B cell (primary cell): Measurements from ENCODE around the gene TLCD2. TPM values are rescaled to one million over a fixed set of nuclear protein-coding genes. Genes with fewer than 3 reads are reported as not detected.

Experiments used
- ATAC-seq: fragments of 200-7000 bp; cut with Tn5 transposase; one replicate; pipeline ENCODE4 v1.10.0; 2021; ENCODE audit warnings: low read depth, mild to moderate bottlenecking, moderate number of reproducible peaks, moderate library complexity
- CTCF ChIA-PET: fragments of 350-600 bp; sonication (Branson Sonifier 250); formaldehyde crosslinking; loops from one replicate; lab custom pipeline; 2021; ENCODE audit warnings: antibody characterized with exemption, inconsistent platforms; lab: Charles Lee
- POLR2A ChIA-PET: fragments of 350-600 bp; sonication (Branson Sonifier 250); formaldehyde crosslinking; loops from one replicate; lab custom pipeline; 2021; ENCODE audit warnings: antibody characterized with exemption; lab: Charles Lee
- DNase-seq: peaks from one replicate; pipeline ENCODE4 v3.0.0; 2013
- H2AFZ ChIP-seq: 2 replicates; pipeline ENCODE4 v1.6.1; 2012; ENCODE audit warnings: mild to moderate bottlenecking, low read depth, low read length; ENCODE audit not compliant: insufficient read depth, poor library complexity, severe bottlenecking
- H3K27ac ChIP-seq, 2 donors: 1 replicate in 1 of 2; 2 replicates in 1 of 2; pipeline ENCODE4 v1.5.1; 2012 to 2013; ENCODE audit warnings: low read length in 2 of 2, mild to moderate bottlenecking in 2 of 2, moderate library complexity in 1 of 2
- H3K27me3 ChIP-seq, 4 experiments: fragments of 200-600 bp in 1 of 4; sonication (generic) in 1 of 4; replicated peaks in 1 of 4; 1 replicate in 2 of 4; 2 replicates in 2 of 4; pipeline versions ENCODE4 v1.6.1 to v1.7.0; 2013 to 2016; ENCODE audit warnings: low read length in 3 of 4, mild to moderate bottlenecking in 2 of 4, mixed read lengths in 1 of 4, moderate library complexity in 1 of 4; ENCODE audit not compliant: insufficient read depth in 4 of 4, control insufficient read depth in 3 of 4; ENCODE audit errors: control extremely low read depth in 1 of 4
- H3K36me3 ChIP-seq, 2 experiments: replicated peaks in 1 of 2; 1 replicate in 1 of 2; 2 replicates in 1 of 2; pipeline versions ENCODE4 v1.6.1 to v1.7.1; 2013; ENCODE audit warnings: low read length in 1 of 2; ENCODE audit not compliant: insufficient read depth in 2 of 2, control insufficient read depth in 1 of 2; ENCODE audit errors: control extremely low read depth in 1 of 2, extremely low read depth in 1 of 2
- H3K4me1 ChIP-seq, 2 donors: fragments of 200-600 bp in 1 of 2; sonication (generic) in 1 of 2; 1 replicate in 1 of 2; 2 replicates in 1 of 2; pipeline versions ENCODE4 v1.5.1 to v1.6.1; 2013 to 2017; ENCODE audit warnings: low read length in 2 of 2; ENCODE audit not compliant: control insufficient read depth in 2 of 2, insufficient read depth in 2 of 2
- H3K4me2 ChIP-seq: replicated peaks from 2 replicates; pipeline ENCODE3; 2012; ENCODE audit warnings: mild to moderate bottlenecking, low read depth, low read length; ENCODE audit not compliant: poor library complexity, severe bottlenecking
- H3K4me3 ChIP-seq, 5 experiments: fragments of 200-600 bp in 1 of 5; sonication (generic) in 1 of 5; 1 replicate in 3 of 5; 2 replicates in 2 of 5; pipeline versions ENCODE4 v1.5.1 to v1.7.0; 2011 to 2016; ENCODE audit warnings: low read length in 4 of 5, mild to moderate bottlenecking in 4 of 5, low read depth in 2 of 5, control low read depth in 1 of 5, moderate library complexity in 1 of 5; ENCODE audit not compliant: insufficient read depth in 1 of 5; ENCODE audit errors: control extremely low read depth in 1 of 5, extremely low read depth in 1 of 5
- H3K79me2 ChIP-seq: fragments of 200-600 bp; sonication (generic); one replicate; pipeline ENCODE4 v1.6.0; 2016; ENCODE audit warnings: low read length; ENCODE audit not compliant: control insufficient read depth, insufficient read depth
- H3K9ac ChIP-seq: fragments of 200-600 bp; sonication (generic); 2 replicates; pipeline ENCODE4 v1.6.1; 2017; ENCODE audit warnings: mild to moderate bottlenecking, low read length, moderate library complexity
- H3K9me3 ChIP-seq, 3 donors: one replicate each; pipeline versions ENCODE4 v1.6.1 to v1.7.1; 2013; ENCODE audit warnings: low read length in 2 of 3; ENCODE audit not compliant: control insufficient read depth in 2 of 3, insufficient read depth in 1 of 3; ENCODE audit errors: control extremely low read depth in 1 of 3
- H4K20me1 ChIP-seq: 2 replicates; pipeline ENCODE4 v1.6.0; 2012; ENCODE audit warnings: mild to moderate bottlenecking, low read length; ENCODE audit not compliant: insufficient read depth, control insufficient read depth, poor library complexity, severe bottlenecking
- H3K27ac Mint-ChIP-seq: one replicate; pipeline ENCODE4 v1.8.0; 2021; ENCODE audit warnings: mixed read lengths
- H3K27me3 Mint-ChIP-seq: one replicate; pipeline ENCODE4 v1.8.0; 2021; ENCODE audit warnings: mixed read lengths
- H3K4me1 Mint-ChIP-seq: one replicate; pipeline ENCODE4 v1.8.0; 2021; ENCODE audit warnings: mixed read lengths
- H3K4me3 Mint-ChIP-seq: one replicate; pipeline ENCODE4 v1.8.0; 2021; ENCODE audit warnings: mixed read lengths
- H3K9me3 Mint-ChIP-seq: one replicate; pipeline ENCODE4 v1.8.0; 2022; ENCODE audit warnings: mixed read lengths; ENCODE audit not compliant: insufficient read depth
- CTCF ChIP-seq: fragments of 200-600 bp; IDR thresholded peaks from one replicate; pipeline ENCODE4 v1.8.0; 2022; ENCODE audit warnings: antibody characterized with exemption, mild to moderate bottlenecking
- EZH2 ChIP-seq: IDR thresholded peaks from 2 replicates; pipeline ENCODE4 v1.6.1; 2012; ENCODE audit warnings: borderline replicate concordance, low read depth, mild to moderate bottlenecking, moderate library complexity, low read length; ENCODE audit not compliant: insufficient read depth, poor library complexity, severe bottlenecking
- WGBS: methylation state at CpG from one replicate; pipeline ENCODE4 v1.1.5; 2013; ENCODE audit warnings: missing lambda C conversion rate; ENCODE audit not compliant: insufficient coverage; 5-methylcytosine and 5-hydroxymethylcytosine counted together
- intact Hi-C: fragments of 100-400 bp; cut with micrococcal nuclease; formaldehyde crosslinking; loops from one replicate; pipeline ENCODE4 v1.10.0; 2022
- polyA plus RNA-seq: library from polyadenylated mRNA; depleted of rRNA; stranded (reverse); fragments of >200 nt; gene quantifications from 2 replicates; pipeline ENCODE4 v1.2.3, GENCODE V29; 2012
- total RNA-seq, 2 donors: library from RNA; stranded (reverse); fragments of 120-200 nt in 1 of 2; gene quantifications; 1 replicate in 1 of 2; 2 replicates in 1 of 2; pipeline versions ENCODE4 v1.2.3 to v1.2.4, GENCODE V29; 2013 to 2022

TLCD2 gene
- total and polyA plus RNA-seq, 2 donors (not counting 1 experiment from before 2014, with no cell fraction given), result 0.03 TPM; not detected in 1

GRCh38 chr17:1730326-1731193, 20.4 kb upstream of the TLCD2 start:
- Histone ChIP-seq H3K27ac (no peak overlapping the region), H2AFZ (no peak overlapping the region), H3K27me3 (no peaks in the 10 kb centered on the region), H3K4me2 (no peak overlapping the region), H3K9ac (no peak overlapping the region), H3K36me3 (peaks cover 0 to 47% of the 10 kb centered on the region in 2 experiments), H3K79me2 (peaks cover 27% of the 10 kb centered on the region), H3K4me3 (no peak overlapping the region), H3K9me3 (peaks cover 0 to 2% (median 0%) of the 10 kb centered on the region in 3 donors), H3K4me1 (peaks cover 17 to 43% of the 10 kb centered on the region in 2 donors), H4K20me1 (peaks cover 54% of the 10 kb centered on the region)
- DNase-seq (no peak), ATAC-seq (no peak)
- no peaks in the 10 kb centered on the region for H3K27me3 Mint-ChIP-seq
- CTCF ChIA-PET, result interaction anchor here (4.4 to 5.6 kb wide), 2 partner anchors 9 to 53 kb away, joined by 46 to 61 read pairs; no protein-coding TSS in a partner anchor
- H3K27ac Mint-ChIP-seq, result peak overlapping the region; percentile 50
- H3K4me1 Mint-ChIP-seq, result peaks cover 53% of the 10 kb centered on the region
- no peaks in the 10 kb centered on the region for H3K9me3 Mint-ChIP-seq
- H3K4me3 Mint-ChIP-seq, result no peak overlapping the region
- intact Hi-C loops, result no loop called here
- POLR2A ChIA-PET, result interaction anchor here (0.7 to 4.9 kb wide), 3 partner anchors 9 to 53 kb away, joined by 6 to 33 read pairs (median 27); no protein-coding TSS in a partner anchor
- TF ChIP-seq CTCF (no peak), EZH2 (no peak)
- WGBS, result 94% methylated on average over 40 of the region's 40 CpGs

GRCh38 chr17:1729966-1730325, 19.8 kb upstream of the TLCD2 start:
- Histone ChIP-seq H4K20me1 (peaks cover 59% of the 10 kb centered on the region), H3K79me2 (peaks cover 34% of the 10 kb centered on the region), H2AFZ (no peak overlapping the region), H3K27me3 (no peaks in the 10 kb centered on the region), H3K4me2 (no peak overlapping the region), H3K4me3 (no peak overlapping the region), H3K9ac (no peak overlapping the region), H3K27ac (no peak overlapping the region), H3K4me1 (peaks cover 23 to 49% of the 10 kb centered on the region in 2 donors), H3K9me3 (peaks cover 0 to 2% (median 0%) of the 10 kb centered on the region in 3 donors), H3K36me3 (peaks cover 0 to 44% of the 10 kb centered on the region in 2 experiments)
- ChIA-PET CTCF (interaction anchor here (4.4 to 5.6 kb wide), 2 partner anchors 8 to 53 kb away, joined by 46 to 61 read pairs; no protein-coding TSS in a partner anchor), POLR2A (interaction anchor here (0.6 to 4.9 kb wide), 3 partner anchors 8 to 60 kb away, joined by 3 to 33 read pairs (median 4); no protein-coding TSS in a partner anchor)
- WGBS, result 92% methylated on average over 11 of the region's 15 CpGs
- Mint-ChIP-seq H3K27me3 (no peaks in the 10 kb centered on the region), H3K4me1 (peaks cover 59% of the 10 kb centered on the region), H3K27ac (peak overlapping the region; percentile 50), H3K9me3 (no peaks in the 10 kb centered on the region), H3K4me3 (peak overlapping the region; percentile 52)
- TF ChIP-seq CTCF (no peak), EZH2 (no peak)
- no peak for ATAC-seq
- intact Hi-C loops, result no loop called here
- DNase-seq, result no peak
